ENCODE measurements around the gene AR. TPM values are rescaled to one million over a fixed set of nuclear protein-coding genes. Genes with fewer than 3 reads are reported as not detected.

AR gene
- total and polyA plus RNA-seq, 2 donors (not counting 3 experiments of a cell fraction or from before 2014, with no cell fraction given) = 9.3 to 16.0 TPM

GRCh38 chrX:67587946-67588624 lies 44.3 kb downstream of the AR start:
- TF ChIP-seq MYC (IDR thresholded peaks at IDR 0.05; ENCODE audit: low read depth, low read length) = no peak
- no peak overlapping the region for H3K4me3 ChIP-seq (replicated peaks in 1 of 3; ENCODE audit: insufficient read depth in 1 of 3, low read depth in 1 of 3, low read length in 3 of 3)
- no peak overlapping the region for H3K4me2 ChIP-seq (ENCODE audit: insufficient read depth, low read length)
- no peak overlapping the region for H2AFZ ChIP-seq (ENCODE audit: low read depth, low read length)
- no peak overlapping the region for H3K27ac ChIP-seq (ENCODE audit: insufficient read depth, low read depth, low read length)
- no peaks in the 10 kb centered on the region for H3K27me3 ChIP-seq (ENCODE audit: control insufficient read depth in 2 of 2, insufficient read depth in 2 of 2, low read length in 2 of 2)
- BruUV-seq (replicated peaks) = no TSS peak
- ChIA-PET POLR2A (no interaction called here), CTCF (no interaction called here)
- no peak overlapping the region for H3K9ac ChIP-seq (replicated peaks; ENCODE audit: extremely low read depth, insufficient read depth, low read length)
- DNase-seq (ENCODE audit: low read depth, low spot score) (no peak), FAIRE-seq (peak; percentile 65)
- no peaks in the 10 kb centered on the region for H3K36me3 ChIP-seq (ENCODE audit: control insufficient read depth in 2 of 2, extremely low read depth in 1 of 2, insufficient read depth in 2 of 2, low read length in 2 of 2)
- intact Hi-C loops (cut with micrococcal nuclease) = no loop called here
- dilution Hi-C loops (cut with MboI; ENCODE audit: extremely low pct_ligation_motif_present, low sequenced_read_pairs) = no loop called here
- no peaks in the 10 kb centered on the region for H3K9me3 ChIP-seq (replicated peaks; ENCODE audit: control insufficient read depth, insufficient read depth, low read length)
- H3K9me1 ChIP-seq (replicated peaks; ENCODE audit: control insufficient read depth, extremely low read depth, insufficient read depth, low read length) = no peaks in the 10 kb centered on the region
- H4K20me1 ChIP-seq (replicated peaks; ENCODE audit: control insufficient read depth, extremely low read depth, insufficient read depth, low read length) = no peaks in the 10 kb centered on the region
- no peaks in the 10 kb centered on the region for H3K79me2 ChIP-seq (ENCODE audit: control insufficient read depth, insufficient read depth, low read length)
- peaks cover 14% of the 10 kb centered on the region for H3K4me1 ChIP-seq (ENCODE audit: control insufficient read depth, extremely low read depth, insufficient read depth, low read length)

GRCh38 chrX:67596839-67597790 lies 53.3 kb downstream of the AR start:
- H3K79me2 ChIP-seq (ENCODE audit: control insufficient read depth, insufficient read depth, low read length) = no peaks in the 10 kb centered on the region
- TF ChIP-seq POLR2AphosphoS5 (IDR thresholded peaks at IDR 0.05; ENCODE audit: insufficient read depth, low read depth, low read length) (no peak), EZH2 (IDR thresholded peaks at IDR 0.05; ENCODE audit: borderline replicate concordance, low read depth, low read length, severe bottlenecking) (no peak), MYC (IDR thresholded peaks at IDR 0.05; ENCODE audit: low read depth, low read length) (no peak), JUN (IDR thresholded peaks at IDR 0.05; ENCODE audit: borderline replicate concordance, insufficient read depth, insufficient read length, low read depth) (no peak)
- H3K4me2 ChIP-seq (ENCODE audit: insufficient read depth, low read length) = no peak overlapping the region
- H3K4me1 ChIP-seq (ENCODE audit: control insufficient read depth, extremely low read depth, insufficient read depth, low read length) = peaks cover 8% of the 10 kb centered on the region
- H3K36me3 ChIP-seq (ENCODE audit: control insufficient read depth in 2 of 2, extremely low read depth in 1 of 2, insufficient read depth in 2 of 2, low read length in 2 of 2) = no peaks in the 10 kb centered on the region
- FAIRE-seq = no peak
- BruUV-seq (replicated peaks) = no TSS peak
- dilution Hi-C loops (cut with MboI; ENCODE audit: extremely low pct_ligation_motif_present, low sequenced_read_pairs) = no loop called here
- no peak for DNase-seq (ENCODE audit: low read depth, low spot score)
- no peak overlapping the region for H2AFZ ChIP-seq (ENCODE audit: low read depth, low read length)
- H3K9me3 ChIP-seq (replicated peaks; ENCODE audit: control insufficient read depth, insufficient read depth, low read length) = no peaks in the 10 kb centered on the region
- no peak overlapping the region for H3K27ac ChIP-seq (ENCODE audit: insufficient read depth, low read depth, low read length)
- intact Hi-C loops (cut with micrococcal nuclease) = no loop called here
- H3K9ac ChIP-seq (replicated peaks; ENCODE audit: extremely low read depth, insufficient read depth, low read length) = no peak overlapping the region
- H4K20me1 ChIP-seq (replicated peaks; ENCODE audit: control insufficient read depth, extremely low read depth, insufficient read depth, low read length) = no peaks in the 10 kb centered on the region
- no peak overlapping the region for H3K4me3 ChIP-seq (replicated peaks in 1 of 3; ENCODE audit: insufficient read depth in 1 of 3, low read depth in 1 of 3, low read length in 3 of 3)
- H3K27me3 ChIP-seq (ENCODE audit: control insufficient read depth in 2 of 2, insufficient read depth in 2 of 2, low read length in 2 of 2) = no peaks in the 10 kb centered on the region
- H3K9me1 ChIP-seq (replicated peaks; ENCODE audit: control insufficient read depth, extremely low read depth, insufficient read depth, low read length) = no peaks in the 10 kb centered on the region
- POLR2A ChIA-PET = no interaction called here
- CTCF ChIA-PET = no interaction called here
